GM18519 (cell line): Measurements from ENCODE around the gene HNRNPL.
"Not testable (repeated sequence)": the region's sequence is repeated elsewhere in the genome, so short reads cannot be mapped to it uniquely, and the experiment has no call there.

Experiments
- ATAC-seq: cut with Tn5 transposase; IDR thresholded peaks from one replicate; pipeline ENCODE4 v1.9.1; 2021; ENCODE audit warnings: mild to moderate bottlenecking, moderate library complexity; ENCODE audit not compliant: unreplicated experiment, low FRiP score

Gene HNRNPL

DNA sequence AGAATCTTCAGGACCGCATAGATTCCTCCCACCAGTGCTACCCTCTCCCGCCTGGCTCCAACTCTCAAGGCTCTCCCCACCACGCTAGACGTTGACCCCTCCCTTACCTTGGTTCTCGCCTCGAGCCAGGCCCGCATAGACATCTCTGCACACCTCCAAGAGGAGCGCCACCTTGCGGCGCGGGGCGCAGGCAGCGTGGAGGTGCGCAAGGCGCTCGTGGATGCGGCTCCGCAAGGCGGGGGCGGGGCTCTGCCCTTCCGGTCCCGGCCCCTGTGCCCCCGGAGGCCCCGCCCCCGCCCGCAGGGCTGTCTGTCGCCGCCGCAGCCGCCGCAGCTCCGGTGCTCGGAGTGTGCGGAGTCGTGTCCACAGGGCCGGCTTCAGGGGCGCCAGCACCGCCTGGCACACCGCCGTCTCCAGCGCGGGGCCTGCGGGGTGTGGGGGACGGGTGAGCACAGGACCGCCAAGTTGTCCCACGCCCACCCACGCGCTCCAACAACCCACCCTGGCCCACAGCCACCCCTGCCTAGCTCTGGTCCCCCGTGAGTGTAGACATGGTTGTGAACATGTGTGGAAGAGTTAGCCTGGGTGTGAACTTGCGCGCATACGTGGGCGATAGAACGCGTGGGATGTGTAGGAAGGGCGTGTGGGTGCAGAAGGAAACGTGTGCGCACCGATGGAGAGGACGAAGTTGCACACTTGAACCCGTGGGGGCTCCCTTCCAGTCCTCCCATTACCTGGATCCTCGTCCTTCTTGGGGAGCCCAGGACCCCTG lies 20.2 kb upstream of the HNRNPL start:
- ATAC-seq = peak; percentile 52

DNA sequence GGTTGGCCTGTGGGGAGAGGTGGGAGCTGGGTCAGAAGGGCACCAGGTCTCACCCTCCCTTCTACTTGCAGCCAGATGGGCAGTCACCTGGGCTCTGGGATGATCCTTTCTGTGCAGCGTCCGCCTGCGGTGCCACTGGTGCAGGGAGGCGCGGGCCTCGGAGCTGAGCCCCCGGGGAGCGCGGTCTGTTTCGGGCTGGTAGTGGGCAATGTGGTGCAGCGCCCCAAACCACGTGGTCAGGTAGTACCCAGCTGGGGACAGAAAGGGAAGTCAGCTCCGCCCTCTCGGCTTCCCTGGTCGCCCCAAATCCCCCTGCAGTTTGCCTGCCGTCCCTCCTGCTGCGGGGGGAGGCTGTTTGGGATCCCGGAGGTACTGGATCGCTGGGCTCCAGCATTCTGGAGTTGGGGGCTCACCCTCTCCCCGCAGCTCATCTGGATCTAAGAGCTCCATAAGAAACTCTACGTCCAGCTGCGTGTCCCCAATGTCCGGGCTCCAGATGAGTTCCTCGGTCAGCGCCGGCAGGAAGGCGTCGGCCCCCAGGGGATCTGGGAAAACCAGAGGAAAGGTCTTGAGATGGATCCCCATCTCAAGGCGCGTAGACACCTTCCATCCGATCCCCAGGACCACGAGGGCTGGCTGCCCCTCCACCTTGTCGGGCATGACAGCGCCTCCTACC lies 19.5 kb upstream of the HNRNPL start:
- ATAC-seq = no peak

DNA sequence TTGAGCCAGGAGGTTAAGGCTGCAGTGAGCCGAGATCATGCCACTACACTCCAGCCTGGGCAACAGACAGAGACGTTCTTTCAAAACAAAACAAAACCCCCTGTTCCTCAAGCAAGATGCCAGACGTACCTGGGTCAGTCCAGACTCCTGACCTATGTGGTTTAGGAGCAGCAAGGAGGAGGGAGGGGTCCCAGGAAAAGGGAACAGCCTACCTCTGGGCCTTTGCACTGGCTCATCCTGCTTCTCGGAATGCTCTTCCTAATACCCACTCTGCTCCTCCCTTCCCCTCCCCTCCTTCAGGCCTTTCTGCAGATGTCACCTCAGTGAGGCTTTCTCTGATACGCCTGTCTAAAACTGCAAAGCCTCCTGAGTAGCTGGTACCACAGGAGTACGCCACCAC lies 18.8 kb upstream of the HNRNPL start:
- no peak for ATAC-seq

DNA sequence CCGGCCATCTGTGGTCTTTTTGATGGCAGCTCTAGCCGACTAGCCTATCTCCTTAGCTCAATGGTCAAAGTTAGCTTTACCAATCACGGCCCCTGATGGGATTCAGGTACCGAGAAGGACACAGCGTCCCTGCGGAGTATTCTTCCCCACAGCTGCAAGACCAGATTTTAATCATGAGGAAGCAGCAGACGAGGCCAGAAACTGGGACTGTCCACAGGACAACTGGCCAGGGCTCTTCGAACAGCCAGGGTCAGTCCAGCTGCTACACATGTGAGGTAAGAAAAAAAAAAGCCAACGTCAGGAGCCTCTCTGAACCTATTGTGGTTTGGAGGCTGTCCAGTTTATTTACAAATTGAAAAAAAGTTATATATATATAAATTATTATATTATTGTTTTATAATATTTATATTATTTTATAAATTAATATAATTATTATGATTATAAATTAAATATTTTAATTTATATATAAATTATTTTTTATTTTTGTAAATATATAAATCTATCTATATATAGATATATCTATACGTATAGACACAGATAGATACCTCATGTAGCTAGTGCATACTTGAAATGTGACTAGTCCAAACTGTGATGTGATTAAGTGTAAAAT lies 17.5 kb upstream of the HNRNPL start:
- no peak for ATAC-seq

DNA sequence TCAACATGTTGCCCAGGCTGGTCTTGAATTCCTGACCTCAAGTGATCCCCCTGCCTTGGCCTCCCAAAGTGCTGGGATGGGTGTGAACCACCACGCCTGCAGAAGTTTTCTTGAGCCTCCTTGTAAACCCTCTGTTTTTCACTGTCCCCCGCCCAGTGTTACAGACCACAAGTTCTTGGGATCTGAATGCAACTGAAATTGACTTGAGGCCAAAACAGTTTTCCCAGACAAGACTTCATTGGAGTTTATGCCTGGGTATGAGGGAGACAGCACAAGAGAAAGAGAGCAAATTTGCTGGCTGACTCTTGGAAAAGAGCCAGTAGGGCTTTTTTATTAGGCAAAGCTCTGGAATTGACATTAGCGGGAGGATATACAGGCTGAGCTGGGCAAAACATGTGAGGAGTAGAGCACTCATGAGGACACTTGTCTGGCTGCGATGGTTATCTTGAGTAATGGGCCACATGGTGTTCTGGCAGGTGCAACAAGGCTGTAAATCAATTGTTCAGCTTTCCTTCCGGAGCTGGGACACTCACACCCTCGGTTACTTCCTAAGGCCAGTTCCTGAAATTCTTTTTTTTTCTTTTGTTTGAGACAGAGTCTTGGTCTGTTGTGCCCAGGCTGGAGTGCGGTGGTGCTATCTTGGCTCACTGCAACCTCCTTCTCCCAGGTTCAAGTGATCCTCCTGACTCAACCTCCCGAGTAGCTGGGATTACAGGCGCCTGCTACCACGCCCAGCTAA lies 12.7 kb upstream of the HNRNPL start:
- no peak for ATAC-seq

DNA sequence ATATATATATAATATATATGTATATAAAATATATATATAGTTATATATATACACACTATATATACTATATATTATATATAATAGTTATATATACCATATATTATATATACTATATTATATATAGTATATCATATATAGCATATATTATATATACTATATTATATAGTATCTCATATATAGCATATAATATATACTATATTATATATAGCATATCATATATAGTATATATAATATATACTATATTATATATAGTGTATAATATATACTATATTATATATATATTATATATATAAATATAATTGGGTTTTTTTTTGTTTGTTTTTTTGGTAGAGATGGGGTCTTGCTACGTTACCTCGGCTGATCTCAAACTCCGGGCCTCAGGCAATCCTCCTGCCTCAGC lies 11.6 kb upstream of the HNRNPL start:
- no peak for ATAC-seq

DNA sequence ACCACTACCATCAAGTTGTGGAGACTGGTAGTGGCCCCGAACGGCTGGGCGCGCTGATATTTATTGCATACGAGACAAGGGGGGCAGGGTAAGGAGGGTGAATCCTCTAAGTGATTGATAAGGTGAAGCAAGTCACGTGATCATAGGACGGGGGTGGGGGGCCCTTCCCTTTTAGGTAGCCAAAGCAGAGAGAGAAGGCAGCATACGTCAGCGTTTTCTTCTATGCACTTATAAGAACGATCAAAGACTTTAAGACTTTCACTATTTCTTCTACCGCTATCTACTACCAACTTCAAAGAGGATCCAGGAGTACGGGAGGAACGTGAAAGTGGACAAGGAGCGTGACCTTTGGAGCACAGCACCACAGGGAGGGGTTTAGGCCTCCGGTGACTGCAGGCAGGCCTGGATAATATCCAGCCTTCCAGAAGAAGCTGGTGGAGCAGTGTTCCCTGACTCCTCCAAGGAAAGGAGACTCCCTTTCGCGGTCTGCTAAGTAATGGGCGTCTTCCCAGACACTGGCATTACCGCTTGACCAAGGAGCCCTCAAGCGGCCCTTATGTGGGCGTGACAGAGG lies 9.9 kb upstream of the HNRNPL start:
- not testable (repeated sequence) for ATAC-seq

DNA sequence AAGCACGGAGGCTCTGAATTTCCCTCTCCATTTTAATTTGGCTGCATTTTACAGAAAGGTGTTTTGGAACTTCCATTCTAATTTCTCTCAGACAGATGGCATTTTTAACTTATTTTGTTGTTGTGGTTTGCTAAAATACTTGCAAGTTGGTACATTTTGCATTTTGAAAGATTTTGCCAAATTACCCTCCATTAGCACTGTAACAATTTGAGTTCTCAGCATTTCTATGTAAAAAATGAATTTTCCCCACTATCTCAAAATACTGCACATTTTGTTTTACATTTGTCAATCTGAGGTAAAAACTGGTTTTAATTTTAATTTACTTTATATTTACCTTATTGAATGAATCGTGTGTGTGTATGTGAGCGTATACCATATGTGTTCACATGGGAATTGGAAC lies 7.0 kb upstream of the HNRNPL start:
- no peak for ATAC-seq

DNA sequence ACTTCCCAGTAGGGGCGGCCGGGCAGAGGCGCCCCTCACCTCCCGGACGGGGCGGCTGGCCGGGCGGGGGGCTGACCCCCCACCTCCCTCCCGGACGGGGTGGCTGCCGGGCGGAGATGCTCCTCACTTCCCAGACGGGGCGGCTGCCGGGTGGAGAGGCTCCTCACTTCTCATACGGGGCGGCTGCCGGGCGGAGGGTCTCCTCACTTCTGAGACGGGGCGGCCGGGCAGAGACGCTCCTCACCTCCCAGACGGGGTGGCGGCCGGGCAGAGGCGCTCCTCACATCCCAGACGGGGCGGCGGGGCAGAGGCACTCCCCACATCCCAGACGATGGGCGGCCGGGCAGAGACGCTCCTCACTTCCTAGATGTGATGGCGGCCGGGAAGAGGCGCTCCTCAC lies 6.0 kb upstream of the HNRNPL start:
- not testable (repeated sequence) for ATAC-seq

DNA sequence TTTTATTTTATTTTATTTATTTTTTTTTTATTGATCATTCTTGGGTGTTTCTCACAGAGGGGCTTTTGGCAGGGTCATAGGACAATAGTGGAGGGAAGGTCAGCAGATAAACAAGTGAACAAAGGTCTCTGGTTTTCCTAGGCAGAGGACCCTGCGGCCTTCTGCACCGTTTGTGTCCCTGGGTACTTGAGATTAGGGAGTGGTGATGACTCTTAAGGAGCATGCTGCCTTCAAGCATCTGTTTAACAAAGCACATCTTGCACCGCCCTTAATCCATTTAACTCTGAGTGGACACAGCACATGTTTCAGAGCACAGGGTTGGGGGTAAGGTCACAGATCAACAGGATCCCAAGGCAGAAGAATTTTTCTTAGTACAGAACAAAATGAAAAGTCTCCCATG lies 5.2 kb upstream of the HNRNPL start:
- ATAC-seq = not testable (repeated sequence)

DNA sequence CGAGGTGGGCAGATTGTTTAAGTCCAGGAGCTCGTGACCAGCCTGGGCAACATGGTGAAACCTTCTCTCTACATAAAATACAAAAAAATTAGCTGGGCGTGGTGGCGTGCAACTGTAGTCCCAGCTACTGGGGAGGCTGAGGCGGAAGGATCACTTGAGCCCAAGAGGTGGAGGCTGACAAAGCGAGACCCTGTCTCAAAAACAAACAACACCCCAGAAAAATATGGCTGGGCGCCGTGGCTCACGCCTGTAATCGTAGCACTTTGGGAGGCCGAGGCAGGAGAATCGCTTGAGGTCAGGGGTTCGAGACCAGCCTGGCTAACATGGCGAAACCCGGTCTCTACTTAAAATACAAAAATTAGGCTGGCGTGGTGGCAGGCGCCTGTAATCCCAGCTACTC lies 3.4 kb upstream of the HNRNPL start:
- no peak for ATAC-seq

DNA sequence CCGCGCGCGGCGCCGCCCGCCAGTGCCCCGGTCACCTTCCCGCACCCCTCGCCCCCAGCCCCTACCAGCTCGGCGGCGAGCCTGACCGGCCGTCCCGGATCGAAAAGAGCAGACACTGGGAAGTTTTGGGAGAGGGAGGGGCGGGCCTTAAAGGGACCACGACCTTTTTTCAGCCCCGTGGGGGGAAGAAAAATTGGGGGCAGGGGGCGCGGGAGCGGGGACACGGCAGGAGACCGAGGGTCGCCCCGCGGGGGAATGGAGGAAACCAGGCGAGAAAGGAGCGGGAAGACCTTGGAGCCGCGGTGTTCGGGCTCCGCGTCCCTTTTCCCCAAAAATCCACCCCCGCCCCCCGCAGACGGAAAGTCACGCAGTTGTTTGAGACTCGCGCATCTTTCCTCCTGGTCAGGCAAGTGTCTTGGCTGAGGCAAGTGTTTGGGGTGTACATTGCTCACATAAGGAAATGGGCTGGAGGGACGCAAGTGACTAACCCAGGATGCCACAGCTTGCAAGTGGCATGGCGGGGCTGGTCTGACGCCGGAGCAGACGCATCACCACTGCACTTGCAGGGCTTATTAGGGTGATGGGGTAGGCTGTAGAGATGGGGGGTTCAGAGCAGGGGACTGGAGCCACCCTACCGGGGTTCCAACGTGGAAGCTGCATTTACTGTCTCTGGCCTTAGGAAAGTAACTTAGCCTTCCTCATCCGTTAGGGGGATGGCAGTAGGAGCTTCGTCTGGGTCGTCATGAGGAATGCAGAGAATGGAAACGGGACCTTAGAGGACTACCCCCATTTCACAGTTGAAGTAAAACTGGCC lies 2.7 kb upstream of the HNRNPL start:
- ATAC-seq = no peak

DNA sequence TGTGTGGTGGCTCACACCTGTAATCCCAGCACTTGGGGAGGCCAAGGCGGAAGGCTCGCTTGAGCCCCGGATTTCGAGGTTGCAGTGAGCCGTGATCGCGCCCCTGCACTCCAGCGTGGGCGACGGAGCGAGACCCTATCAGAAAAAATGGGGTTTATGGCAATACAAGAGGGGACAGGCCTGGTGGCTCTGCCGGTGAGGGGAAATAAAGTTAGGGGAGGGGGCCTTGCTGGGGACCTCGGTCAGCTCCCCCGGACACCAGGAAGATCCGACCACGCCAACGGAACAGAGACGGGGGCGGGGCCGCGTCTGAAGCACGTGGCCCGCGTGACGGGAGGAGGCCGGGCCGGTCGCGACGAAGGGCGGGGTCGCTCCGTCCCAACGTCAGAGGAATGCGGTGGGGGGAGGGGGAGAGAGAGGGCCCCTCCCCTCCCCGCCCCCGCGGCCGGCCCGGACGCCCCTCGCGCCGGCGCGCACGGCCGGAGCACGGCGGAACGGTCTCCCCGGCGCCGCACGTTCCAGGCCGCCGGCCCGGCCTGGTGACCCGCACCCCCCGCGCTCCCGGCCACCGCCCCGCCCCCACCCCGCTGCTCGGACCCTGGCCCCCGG lies 1.9 kb upstream of the HNRNPL start:
- ATAC-seq = no peak

DNA sequence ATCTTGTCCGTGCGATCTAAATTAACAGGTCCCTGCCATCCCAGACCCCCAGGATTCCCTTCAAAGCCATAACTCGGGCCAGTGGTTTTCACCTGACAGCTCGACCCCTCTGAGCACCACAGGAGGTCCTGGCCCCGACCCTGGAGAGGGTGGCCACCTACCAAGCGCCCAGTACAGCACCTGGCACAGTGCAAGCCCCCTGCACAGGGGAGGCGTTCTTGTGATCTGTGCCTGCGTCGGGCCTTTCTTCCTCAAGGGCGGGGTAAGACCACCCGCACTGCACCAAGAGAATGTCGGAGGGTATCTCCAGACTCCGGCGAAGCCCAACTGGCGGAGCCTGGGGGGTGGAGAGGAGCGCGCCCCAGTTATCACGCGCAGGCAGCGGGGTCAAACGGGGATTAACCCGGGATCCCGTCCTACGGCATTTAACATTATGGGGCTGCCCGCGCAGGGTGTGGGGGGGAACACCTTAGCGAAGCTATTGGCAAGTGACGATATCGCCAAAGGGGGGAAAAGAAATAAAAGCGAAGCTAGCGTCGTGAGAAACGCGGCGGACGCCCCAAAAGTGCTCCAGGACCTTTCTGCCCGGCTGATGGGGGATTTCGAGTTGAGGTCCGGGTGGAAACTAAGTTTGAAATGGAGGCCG lies 1.3 kb upstream of the HNRNPL start:
- ATAC-seq = no peak

DNA sequence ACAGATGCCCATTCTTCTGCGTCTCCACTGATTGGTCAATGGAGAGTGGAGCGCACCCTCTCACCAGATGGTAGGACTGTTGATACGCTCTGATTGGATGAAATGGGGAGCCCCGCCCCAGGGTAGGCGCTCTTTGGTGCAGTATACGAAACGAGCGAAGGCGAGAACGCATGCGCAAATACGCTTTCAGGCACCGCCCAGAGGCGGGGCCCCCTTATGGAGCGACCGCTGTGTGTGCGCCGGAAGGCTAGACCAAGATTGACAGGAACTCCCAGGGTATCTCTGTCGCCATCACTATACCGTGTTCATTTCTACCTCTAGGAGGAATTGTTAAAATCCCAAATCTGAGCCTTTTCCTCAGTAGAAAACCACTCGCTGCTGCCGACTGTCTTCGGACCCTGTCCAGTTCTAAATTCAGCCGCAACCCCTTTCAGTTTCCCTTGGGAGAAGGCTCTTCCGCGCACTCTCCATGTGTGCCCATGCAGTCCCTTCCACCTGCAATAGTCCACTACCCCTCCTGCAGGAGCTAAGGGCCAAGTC lies 720 bp upstream of the HNRNPL start:
- peak; percentile 57 for ATAC-seq

DNA sequence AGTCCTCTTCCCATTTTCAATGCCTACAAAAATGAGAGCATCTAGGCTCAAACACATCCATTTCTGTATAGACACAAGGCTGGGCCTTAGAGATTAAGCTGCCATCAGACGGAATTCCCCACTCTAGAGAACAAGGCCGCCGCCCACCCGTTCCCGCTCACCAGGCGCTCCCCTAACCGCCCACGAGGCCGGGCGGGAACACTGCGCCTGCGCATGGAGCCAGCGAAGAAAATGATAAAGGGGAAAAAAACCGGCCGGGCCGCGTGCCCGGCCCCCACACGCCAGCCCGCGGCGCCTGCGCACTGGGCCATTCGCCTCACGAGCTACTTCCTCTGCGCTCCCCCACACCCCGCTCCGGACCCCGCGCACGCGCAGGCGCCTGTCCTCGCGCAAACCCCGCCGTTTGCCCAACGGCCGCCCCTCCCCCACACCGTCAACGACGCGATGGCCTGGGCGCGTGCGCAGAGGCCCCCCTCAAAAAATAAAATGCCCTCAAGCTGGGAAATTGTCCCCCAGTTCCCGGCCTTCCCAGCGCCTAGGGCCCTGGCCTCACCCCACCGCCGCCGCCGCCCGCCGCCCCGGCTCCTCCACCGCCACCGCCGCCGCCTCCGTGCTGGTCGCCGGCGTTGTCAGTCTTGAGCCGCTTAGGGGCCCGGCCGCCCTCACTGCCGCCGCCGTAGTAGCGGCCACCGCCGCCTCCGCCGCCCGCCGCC lies 483 bp downstream of the HNRNPL start:
- peak; percentile 22 for ATAC-seq

DNA sequence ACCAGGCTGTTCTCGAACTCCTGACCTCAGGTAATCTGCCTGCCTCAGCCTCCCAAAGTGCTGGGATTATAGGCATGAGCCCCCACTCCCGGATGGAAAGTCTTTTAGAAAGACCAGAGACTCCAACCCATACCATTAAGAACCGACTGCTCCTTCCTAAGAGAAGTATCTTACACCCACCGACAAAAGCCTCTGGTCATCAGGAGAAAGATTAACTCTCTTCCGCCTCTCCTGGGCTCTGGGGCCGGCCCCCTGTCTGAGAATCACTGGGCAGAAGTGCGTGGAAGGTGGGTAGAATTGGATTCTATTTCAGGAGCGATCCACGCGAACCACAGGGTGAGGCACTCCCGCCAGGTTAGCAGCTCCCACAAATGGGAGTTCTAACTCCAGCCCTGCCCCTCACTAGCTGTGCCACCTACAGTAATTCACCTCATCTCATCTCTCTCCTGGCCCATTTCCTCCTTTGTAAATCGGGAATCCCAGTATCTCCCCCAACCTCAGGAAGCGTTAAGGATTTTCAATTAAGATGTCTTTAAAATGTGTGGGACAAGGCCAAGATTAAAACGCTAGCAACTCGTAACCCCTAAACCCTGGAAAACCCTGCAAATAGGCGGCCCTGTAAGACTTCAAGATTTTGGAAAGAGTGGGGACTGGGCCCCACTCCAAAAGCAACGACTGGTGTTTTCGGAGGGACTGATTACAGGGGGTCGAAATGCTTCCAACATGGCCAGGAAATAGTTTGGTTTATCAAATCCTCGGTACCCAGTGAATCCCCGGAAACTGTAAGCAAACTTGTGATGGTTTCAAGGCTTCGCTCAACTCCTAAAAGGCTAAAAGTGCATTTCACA lies 1.3 kb downstream of the HNRNPL start:
- no peak for ATAC-seq
